NCI-H2171 treated with DMSO at 0.1 percent for 48 hours (cell line): Measurements from ENCODE around the gene TACR1.
"Not testable (repeated sequence)": the region's sequence is repeated elsewhere in the genome, so short reads cannot be mapped to it uniquely, and the experiment has no call there.

ENCODE experiments used
- DNase-seq: peaks from one replicate; lab custom pipeline; 2025; lab: John Stamatoyannopoulos, UW

TACR1 gene

GRCh38 chr2:75088791-75089190, 110.5 kb downstream of the TACR1 start:
- no peak for DNase-seq

GRCh38 chr2:75087736-75088135, 111.6 kb downstream of the TACR1 start:
- no peak for DNase-seq

DNA sequence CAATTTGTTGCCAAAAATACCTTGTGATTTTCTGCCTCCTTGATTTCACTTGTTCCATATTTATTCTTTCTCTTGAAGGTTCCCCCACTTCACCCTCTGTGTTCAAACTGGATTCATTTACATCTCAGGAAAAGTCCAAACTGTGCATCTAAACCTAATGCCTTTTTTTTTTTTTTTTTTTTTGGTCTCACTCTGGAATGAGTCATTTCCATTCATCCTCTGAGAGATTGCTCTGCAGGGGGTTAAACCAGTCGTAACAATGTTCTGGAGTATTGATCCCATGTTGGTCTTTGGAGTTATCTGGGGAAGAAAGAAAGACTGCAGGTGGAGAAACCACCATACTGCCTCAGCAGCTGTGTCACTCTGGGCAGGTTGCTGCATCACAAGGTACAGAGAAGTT, 119.7 kb downstream of the TACR1 start:
- peak; percentile 16 for DNase-seq

DNA sequence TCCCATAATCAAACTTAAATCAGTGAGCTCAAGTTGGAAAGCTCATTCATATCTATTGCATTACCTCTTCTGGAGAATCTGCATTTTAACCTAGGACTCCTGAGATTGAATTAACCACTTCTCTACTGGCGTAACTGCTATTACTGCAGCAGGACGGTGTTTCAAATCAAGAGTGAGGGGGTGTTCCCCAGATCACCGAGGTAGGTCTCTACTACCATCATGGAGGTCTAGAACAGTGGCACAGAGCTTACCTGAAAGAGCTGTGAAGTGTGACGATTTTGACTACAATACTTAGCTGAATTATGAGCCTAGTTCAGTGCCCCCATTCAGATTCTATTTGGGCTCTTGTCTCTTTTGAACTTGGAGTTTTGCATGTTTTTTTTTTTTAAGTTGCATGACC, 121.4 kb downstream of the TACR1 start:
- no peak for DNase-seq

- DNase-seq = peak; percentile 99
Observed at GRCh38 chr2:75076088-75076487, 123.2 kb downstream of the TACR1 start.

DNA sequence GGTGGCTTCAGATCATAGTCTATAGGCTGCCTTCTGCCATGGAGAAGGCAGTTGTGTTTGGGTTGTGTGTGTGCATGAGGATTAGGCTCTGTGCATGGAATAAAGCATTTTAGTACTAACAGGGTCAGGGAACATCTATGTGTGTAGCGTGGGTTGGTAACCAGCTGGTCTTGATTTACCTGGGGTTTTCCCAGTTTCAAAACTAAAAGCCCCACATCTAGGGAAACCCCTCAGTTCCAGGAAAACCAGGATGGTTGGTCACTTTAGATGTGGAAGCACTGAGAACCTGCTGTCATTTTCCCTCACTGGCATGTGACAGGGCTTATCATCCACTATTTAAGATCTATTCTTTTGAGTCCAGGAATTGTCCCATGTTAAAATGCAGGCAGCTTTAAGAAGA, 124.6 kb downstream of the TACR1 start:
- DNase-seq = no peak

DNA sequence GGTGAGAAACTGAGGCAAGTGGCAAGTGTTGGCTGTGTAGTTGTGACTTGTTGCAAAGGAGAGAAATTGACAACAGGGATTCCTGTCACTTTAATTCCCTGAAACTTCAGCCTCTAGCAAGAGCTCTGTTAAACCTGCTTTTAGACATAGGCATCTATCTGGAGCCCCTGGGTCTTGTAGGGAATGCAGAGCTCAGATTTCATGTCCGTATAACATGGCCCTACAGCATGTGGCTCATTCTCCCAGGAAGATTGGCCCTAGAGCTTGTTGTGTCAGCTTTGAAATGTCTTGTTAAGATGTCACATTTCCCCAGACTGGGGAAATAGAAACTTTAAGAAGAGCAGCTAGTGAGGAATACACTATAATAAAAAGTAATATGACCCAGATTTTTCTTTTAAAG, 125.1 kb downstream of the TACR1 start:
- DNase-seq = no peak

GRCh38 chr2:75071766-75072165, 127.6 kb downstream of the TACR1 start:
- DNase-seq = no peak

- no peak for DNase-seq
Observed at GRCh38 chr2:75068546-75068945, 130.8 kb downstream of the TACR1 start.

GRCh38 chr2:75067506-75067905, 131.8 kb downstream of the TACR1 start:
- DNase-seq = no peak

GRCh38 chr2:75066121-75066902, 133.0 kb downstream of the TACR1 start:
- DNase-seq = no peak

DNA sequence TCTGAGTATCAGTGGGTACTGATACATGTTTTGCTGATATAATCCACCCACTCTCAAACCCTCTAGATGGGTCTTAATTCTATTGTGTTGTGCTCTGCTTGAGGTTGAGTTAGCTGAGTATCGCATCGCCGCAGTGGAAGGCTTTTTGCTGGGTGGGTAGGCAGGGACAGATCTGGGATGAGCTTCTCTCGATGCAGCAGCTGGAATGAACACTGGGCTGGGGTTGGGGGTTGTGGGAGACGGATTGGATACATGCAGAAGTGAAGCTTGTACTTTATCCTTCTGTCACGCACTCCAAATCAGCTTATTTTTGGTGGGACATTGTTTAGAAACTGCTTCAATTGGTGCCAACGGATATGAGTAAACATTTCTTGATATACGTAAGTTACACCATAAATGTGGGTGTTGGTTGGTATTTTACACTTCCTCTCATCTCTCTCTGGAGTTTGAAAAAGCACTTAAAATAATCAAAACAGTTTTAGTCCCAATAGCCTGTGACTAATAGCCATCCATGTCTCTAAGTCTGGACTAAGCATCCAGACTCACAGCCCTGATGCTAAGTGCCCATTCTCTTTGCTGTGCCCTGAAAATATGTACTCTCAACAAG, 133.8 kb downstream of the TACR1 start:
- no peak for DNase-seq

GRCh38 chr2:75064691-75065396, 134.5 kb downstream of the TACR1 start:
- DNase-seq = peak; percentile 31

DNA sequence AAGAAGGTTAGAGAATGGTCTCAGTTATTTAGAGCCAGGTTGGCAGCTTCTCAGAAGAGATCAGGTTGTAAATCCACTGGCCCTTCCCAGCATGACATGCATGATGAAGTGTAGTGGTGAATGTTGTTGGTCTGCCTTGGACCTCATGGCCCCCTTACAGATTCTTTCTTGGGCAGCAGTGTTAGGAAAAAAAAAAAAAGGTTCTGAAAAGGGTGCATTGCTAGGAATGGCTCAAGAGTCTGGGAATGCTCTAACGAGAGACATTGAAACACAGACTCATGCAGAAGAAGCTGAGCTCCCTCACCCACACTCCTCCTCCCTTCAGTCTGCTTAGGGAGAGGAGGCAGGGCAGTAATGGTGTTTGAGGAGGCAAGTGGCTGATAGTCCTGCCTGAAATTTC, 135.4 kb downstream of the TACR1 start:
- no peak for DNase-seq

DNA sequence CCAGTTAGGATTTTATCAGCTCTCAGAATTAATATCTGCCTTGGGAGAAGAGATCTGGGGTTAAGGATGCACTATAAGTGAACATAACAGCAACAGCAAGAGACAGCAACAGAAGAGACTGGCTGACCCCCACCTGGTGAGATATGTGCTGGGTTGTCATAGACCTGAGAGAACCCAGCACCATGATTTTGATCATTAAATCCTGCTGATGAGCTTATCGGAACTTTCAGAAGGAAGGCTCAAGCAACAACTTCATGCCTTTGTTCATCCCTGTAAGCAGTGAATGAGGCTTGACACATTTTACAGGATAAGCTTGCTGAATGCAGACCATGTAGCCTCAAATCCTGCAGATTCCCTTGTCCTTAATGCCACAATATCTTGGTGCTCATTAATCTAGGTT, 140.9 kb downstream of the TACR1 start:
- no peak for DNase-seq

- DNase-seq = not testable (repeated sequence)
Observed at GRCh38 chr2:75057150-75057549, 142.2 kb downstream of the TACR1 start.

DNA sequence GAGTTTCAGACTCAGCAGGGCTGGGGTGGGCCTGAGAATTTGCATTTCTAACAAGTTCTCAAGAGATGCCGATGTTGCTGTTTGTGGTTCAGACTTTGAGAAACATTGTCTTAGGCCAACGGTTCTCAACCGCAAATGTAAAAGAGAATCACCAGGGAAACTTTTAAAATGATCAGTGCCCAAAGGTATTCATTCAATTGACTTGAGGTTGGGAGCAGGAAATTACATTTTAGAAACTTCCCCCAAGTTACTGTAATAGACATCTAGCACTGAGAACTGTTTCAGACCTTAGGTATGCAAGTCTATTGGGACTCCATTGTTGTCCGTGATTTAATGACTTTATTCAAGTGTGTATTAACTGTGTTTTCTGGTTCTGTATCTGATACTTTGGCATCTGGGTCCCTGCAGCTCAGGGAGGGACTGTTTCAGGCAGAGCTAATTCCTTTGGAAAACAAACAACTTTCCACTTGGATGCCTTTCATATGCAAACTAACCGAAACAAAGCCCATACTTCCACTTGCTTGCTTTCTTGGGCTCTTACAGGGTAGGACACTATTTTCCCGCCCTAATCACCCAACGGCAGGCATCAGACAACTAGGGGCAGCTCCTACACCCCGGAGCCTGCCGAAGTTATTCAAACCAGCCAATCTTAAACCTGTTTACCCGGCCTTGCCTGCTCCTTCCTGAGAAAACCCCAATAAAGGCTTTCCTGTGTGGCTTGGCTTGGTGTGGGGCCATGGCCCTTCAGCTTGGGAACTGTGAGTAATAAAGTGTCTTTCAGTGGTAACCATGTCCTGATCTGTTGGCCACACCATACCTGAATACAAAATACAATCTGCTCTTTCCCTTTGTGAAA, 143.3 kb downstream of the TACR1 start:
- DNase-seq = peak; percentile 23

- DNase-seq = no peak
Observed at GRCh38 chr2:75055142-75055819, 144.0 kb downstream of the TACR1 start.

- DNase-seq = no peak
Observed at GRCh38 chr2:75054296-75054695, 145.0 kb downstream of the TACR1 start.

DNA sequence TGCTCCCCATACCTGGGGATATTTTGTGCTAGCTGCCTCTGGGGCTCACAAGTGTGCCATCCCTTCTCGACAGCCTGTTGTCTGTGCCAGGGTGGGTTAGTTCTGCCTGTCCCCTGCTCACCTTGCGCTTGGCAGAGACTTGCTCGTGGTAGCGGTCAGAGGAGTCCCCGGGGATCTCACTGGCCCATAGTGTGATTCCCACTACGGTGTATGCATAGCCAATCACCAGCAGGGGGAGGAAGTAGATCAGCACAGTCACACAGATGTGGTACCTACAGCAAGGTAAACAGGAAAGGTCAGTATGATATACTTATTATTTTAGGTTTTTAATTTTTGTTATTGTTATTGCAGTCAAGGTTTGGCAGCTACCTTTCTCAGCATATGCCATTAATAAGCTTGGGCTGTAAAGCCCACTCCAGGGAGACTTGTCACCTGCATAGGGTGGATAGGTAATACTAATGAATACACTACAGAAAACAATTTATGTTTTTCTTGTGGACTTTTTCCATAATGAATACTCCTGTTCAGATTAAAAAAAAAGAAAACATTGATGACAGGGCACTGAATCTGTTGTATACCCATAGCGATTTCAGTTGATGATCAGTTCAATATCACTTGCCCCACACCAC, 145.7 kb downstream of the TACR1 start:
- peak; percentile 50 for DNase-seq

- DNase-seq = no peak
Observed at GRCh38 chr2:75047992-75048625, 151.2 kb downstream of the TACR1 start.
